Measurements from ENCODE around the gene MDGA2. TPM values are rescaled to one million over a fixed set of nuclear protein-coding genes. Genes with fewer than 3 reads are reported as not detected.

MDGA2 gene
- total and polyA plus RNA-seq, 2 of the 4 experiments (the other 2 are of a cell fraction) = 0.02 TPM; not detected in 1

DNA sequence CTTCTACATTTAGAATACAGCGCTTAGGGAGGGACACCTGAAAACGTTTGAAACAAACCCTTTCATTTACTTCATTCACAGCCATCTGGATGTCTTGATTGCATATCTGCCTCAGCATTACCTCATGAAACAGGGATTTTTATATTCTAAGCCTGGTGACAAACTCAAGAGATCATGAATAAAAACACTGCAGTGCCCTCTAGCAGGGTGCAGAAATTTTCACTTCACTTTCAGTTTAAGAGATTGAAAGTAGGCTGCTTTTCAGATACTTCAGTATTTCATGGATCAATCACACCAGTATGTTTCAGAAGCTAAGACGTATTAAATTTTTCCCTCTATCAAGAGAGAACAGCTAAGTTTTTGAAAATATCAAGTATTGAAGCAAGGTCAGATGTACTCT lies 467.8 kb downstream of the MDGA2 start:
- no TSS peak for BruUV-seq (replicated peaks)
- intact Hi-C loops (cut with micrococcal nuclease) (no loop called here), dilution Hi-C loops (cut with HindIII; ENCODE audit: low sequenced_read_pairs, unreplicated experiment) (no loop called here)

More for the DNA sequence above, 467.8 kb downstream of the MDGA2 start:
- no peak overlapping the region for H2BK20ac ChIP-seq (ENCODE audit: low read depth, low read length)
- H2BK5ac ChIP-seq (ENCODE audit: low read depth, low read length, poor library complexity, severe bottlenecking) = no peak overlapping the region
- no peak for TF ChIP-seq CHD1 (IDR thresholded peaks at IDR 0.05; ENCODE audit: low read depth, low read length)
- H3K9ac ChIP-seq (ENCODE audit: low read depth, low read length) = no peak overlapping the region
- H3K27me3 ChIP-seq (ENCODE audit: control insufficient read depth, insufficient read depth, low read length) = no peaks in the 10 kb centered on the region
- no peak overlapping the region for H2AK9ac ChIP-seq (replicated peaks; ENCODE audit: low read depth, low read length, poor library complexity)
- no peak overlapping the region for H2BK15ac ChIP-seq (ENCODE audit: low read depth, low read length)
- no peak for DNase-seq
- H4K8ac ChIP-seq (ENCODE audit: low read depth in 2 of 2, low read length in 2 of 2) = no peak overlapping the region
- no peak overlapping the region for H3K27ac ChIP-seq (ENCODE audit: insufficient read depth, low read length)
- H3K4me1 ChIP-seq (ENCODE audit: control insufficient read depth, insufficient read depth, low read length) = no peaks in the 10 kb centered on the region
- ChIA-PET CTCF (no interaction called here), POLR2A (ENCODE audit: unreplicated experiment) (no interaction called here)
- H3K4ac ChIP-seq (ENCODE audit: low read depth, low read length) = no peak overlapping the region
- no peak overlapping the region for H3K4me3 ChIP-seq (ENCODE audit: insufficient read depth, low read depth, low read length)
- no CpG with 5 or more reads among the region's 3 CpGs for WGBS, 2 experiments (ENCODE audit: extremely low coverage in 2 of 2, insufficient read length in 1 of 2)
- H2BK120ac ChIP-seq (ENCODE audit: low read depth, low read length) = no peak overlapping the region
- no peak overlapping the region for H4K5ac ChIP-seq (ENCODE audit: low read depth, low read length)
- no peak overlapping the region for H4K91ac ChIP-seq (ENCODE audit: insufficient read depth, low read depth, low read length)
- no peak overlapping the region for H3K23ac ChIP-seq (ENCODE audit: low read depth, low read length)
- no peak for ATAC-seq (ENCODE audit: low read depth)
- no peak overlapping the region for H3K56ac ChIP-seq (ENCODE audit: extremely low read depth, insufficient read depth, low read length)
- in situ Hi-C loops (cut with MboI; ENCODE audit: low sequenced_read_pairs) = no loop called here
- H3K79me1 ChIP-seq (ENCODE audit: low read depth in 1 of 2, low read length in 2 of 2) = no peaks in the 10 kb centered on the region
- H2AK5ac ChIP-seq (ENCODE audit: low read depth, low read length) = no peak overlapping the region
- no peak overlapping the region for H3K18ac ChIP-seq (ENCODE audit: low read depth, low read length)
- H3K9me1 ChIP-seq (ENCODE audit: insufficient read depth, low read length) = no peaks in the 10 kb centered on the region
- H4K20me1 ChIP-seq (ENCODE audit: insufficient read depth, low read length) = no peaks in the 10 kb centered on the region
- no peak overlapping the region for H3K4me2 ChIP-seq (ENCODE audit: low read depth, low read length)
- peaks cover 7% of the 10 kb centered on the region for H3K9me3 ChIP-seq (ENCODE audit: control insufficient read depth, insufficient read depth, low read length)
- no peaks in the 10 kb centered on the region for H3K36me3 ChIP-seq (ENCODE audit: control insufficient read depth, insufficient read depth, low read length)
- no peak overlapping the region for H3K14ac ChIP-seq (replicated peaks; ENCODE audit: low read depth, low read length)
- no peak overlapping the region for H2AFZ ChIP-seq (replicated peaks; ENCODE audit: low read length, poor library complexity)

All from IMR-90 (cell line).